Medulla oblongata (tissue), 1 donor: Measurements from ENCODE around the gene PKP3.
"Not testable (repeated sequence)": the region's sequence is repeated elsewhere in the genome, so short reads cannot be mapped to it uniquely, and the experiment has no call there.

Source experiments
- DNase-seq: peaks from one replicate; pipeline ENCODE4 v3.0.0-alpha.2; 2015; ENCODE audit errors: extremely low spot score

The PKP3 gene

DNA sequence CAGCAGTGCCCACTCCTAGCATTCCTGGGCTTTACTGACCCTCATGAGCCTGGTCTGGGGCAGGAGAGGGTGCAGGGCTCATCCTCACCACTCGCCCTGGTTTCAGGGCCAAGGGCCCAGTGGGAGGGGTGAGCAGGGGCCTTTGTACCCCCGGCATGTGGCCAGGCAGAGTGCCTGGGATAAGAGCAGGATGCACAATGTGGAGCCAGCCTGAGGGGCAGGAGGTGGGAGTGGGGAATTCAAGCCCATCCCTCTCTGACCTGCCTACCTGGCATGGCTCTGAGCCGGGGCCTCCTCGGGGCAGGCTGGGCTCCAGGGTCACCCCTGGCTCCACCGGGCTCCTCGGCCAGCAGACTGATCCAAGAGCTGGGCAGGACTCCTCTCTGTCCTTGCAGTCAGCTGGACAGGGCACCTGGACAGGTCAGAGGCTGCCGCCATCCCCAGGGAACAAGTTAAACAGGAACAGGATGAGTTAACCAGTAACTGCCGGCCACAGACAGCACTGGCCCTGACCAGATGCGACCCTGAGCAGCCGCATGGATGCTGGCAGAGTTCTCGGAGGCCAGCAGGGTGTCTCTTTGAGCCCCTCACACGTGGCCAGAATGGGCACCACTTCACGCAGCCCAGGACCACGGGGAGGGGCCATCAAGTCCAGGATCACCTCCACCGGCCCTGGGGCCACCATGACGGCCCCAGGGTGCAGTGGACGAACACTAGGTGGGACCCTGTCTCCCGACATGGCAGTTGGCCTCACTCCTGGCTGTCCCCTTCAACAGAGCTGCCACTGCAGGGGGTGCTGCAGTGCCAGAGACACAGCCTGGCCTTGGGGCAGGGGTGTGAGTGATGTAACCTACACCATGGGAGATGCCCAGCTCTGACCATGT lies 15.8 kb downstream of the PKP3 start:
- no peak for DNase-seq

DNA sequence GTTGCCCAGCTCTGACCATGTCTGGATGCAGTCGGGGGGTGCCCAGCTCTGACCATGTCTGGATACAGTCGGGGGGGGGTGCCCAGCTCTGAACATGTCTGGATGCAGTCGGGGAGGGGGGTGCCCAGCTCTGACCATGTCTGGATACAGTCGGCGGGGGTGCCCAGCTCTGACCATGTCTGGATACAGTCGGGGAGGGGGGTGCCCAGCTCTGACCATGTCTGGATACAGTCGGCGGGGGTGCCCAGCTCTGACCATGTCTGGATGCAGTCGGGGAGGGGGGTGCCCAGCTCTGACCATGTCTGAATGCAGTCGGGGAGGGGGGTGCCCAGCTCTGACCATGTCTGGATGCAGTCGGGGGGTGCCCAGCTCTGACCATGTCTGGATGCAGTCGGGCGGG lies 16.7 kb downstream of the PKP3 start:
- not testable (repeated sequence) for DNase-seq

- DNase-seq, result not testable (repeated sequence)
Observed at GRCh38 chr11:411520-411919, 17.5 kb downstream of the PKP3 start.

- no peak for DNase-seq
Observed at GRCh38 chr11:412641-413119, 18.7 kb downstream of the PKP3 start.

- no peak for DNase-seq
Observed at GRCh38 chr11:413120-414081, 19.4 kb downstream of the PKP3 start.

DNA sequence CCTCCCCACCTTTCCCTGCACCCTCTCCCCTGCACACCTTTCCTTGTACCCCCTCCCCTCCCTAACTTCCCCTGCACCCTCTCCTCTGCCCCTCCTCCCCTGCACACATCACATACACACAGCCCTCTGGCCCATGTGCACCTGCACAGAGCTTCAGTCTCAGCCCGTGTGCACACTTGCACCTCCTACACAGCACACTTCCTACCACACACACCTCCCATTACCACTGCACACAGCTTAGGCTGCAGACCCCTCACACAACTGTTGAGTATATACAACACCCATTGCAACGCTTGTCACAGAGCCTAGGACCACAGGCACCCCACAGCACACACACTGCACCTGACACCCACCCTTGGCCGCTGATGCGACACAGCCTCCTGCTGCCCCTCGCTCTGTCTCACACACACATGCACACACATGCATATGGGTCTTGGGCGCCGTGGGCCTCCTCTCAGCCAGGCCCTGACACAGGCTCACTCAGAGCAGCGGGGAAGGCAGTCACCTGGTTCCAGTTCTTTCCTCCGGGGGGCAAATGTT lies 20.4 kb downstream of the PKP3 start:
- no peak for DNase-seq

DNA sequence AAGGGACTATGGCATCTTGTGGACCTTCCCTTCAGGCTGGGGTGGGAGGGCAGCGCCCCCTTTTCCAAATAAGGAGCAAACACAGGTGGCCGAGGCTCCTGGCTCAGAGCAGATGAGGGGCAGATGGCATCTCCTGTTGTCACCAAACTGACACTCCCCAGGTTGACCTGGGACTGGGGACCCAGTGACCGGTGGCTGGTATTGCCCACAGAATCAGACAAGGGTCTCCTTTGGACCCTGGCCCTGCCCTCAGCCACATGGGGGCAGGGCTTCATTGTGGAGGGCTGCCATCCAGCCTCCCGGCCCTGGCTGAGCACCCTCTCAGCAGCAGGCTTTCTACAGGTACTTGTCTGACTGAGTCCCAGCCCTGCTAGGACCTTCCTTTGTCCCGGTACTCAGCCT lies 21.6 kb downstream of the PKP3 start:
- DNase-seq, result no peak

DNA sequence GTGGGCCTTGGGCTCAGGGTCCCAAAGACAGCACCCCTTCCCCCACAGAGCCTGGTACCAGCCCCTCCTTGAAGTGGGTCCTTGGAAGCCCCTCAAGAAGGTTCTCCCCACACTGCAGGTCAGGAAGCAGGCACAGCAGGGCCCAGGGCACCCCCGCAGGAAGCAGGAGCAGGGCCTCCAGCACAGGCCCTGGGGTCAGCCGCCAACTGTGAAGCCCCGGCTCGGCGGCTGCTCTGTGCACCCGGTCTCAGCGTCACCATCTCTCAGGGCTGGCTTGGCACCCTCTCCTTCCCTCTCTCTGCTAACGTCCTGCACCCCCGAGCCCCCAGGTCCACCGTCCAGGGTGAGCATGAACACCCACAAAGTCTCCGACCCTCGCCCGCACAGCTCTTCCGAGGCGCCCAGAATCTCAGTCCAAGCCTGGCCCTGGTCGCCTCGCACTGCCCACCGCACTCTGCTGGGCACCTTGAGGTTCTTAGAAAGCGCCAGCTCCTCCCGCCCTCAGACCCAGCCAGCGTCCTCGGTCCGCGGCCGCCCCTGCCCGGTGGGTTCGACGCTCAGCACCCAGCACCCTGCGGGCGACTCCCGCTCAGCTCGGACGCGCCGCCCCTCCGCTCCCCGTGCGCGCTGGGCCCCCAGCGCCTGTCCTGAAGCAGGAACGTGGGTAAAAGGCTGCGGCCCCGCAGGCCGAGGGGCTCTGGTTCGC lies 22.2 kb downstream of the PKP3 start:
- no peak for DNase-seq

GRCh38 chr11:416757-417621 lies 23.0 kb downstream of the PKP3 start:
- no peak for DNase-seq

- DNase-seq, result no peak
Observed at GRCh38 chr11:417652-418342, 23.8 kb downstream of the PKP3 start.

GRCh38 chr11:418343-419247 lies 24.6 kb downstream of the PKP3 start:
- no peak for DNase-seq

GRCh38 chr11:419248-420005 lies 25.4 kb downstream of the PKP3 start:
- no peak for DNase-seq

DNA sequence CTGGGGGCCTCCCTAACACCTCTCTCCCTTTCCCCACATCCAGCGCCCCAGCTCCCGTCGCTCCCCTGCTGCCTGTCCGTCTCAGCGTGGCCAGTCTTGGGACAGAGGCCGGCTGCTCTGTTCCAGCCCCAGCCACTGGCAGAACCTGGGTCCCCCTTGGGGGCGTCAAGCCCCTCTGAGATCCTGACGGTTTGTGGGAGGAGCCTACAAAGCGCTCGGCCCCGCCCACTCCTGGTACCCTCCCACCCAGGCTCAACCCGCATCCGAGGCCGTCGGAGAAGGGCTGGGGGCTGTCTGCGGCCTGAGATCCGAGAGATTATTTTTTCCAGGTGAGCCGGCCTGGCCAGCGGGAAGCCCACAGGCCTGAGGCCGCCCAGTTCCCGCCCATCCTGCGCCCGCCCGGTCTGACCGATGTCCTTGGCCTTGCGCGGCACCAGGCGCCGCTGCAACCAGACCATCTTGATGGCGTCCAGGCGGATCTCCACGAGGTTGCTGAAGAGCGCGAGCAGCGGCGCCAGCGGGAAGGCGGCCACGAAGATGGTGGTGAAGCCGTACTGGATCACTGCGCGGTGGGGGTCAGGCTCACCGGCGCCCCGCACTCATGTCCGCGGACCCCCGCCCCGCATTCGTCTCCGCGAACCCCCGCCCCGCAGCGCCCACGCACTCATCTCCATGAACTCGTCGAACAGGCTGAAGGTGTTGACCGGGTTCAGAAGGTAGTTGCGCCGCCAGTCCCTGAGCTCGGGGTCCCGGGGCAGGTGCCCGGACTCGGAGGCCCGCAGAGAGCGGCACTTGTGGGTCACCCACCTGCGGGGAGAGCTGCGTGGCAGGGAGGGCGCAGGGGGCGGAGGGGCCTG lies 26.3 kb downstream of the PKP3 start:
- DNase-seq, result no peak

DNA sequence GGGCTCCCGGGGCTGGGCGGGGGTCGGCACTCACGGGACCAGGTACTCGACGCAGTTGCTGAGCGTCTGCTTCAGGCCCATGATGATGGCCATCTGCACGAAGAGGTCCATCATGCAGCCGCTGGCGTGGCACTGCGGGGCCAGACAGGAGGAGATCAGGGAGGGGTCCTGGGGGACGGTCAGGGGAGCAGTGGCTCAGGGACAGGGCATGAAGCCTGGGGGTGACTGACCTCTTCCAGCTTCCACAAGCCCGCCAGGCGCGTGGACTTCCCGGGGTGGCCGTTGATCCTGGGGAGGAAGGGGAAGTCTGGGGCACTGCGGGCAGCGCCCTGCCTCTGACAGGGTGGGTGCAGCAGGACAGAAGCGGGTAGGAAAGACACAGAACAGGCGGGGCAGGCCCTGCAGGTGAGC lies 26.9 kb downstream of the PKP3 start:
- no peak for DNase-seq

- DNase-seq, result no peak
Observed at GRCh38 chr11:422249-422656, 28.2 kb downstream of the PKP3 start.

GRCh38 chr11:424232-424631 lies 30.2 kb downstream of the PKP3 start:
- no peak for DNase-seq

- DNase-seq, result not testable (repeated sequence)
Observed at GRCh38 chr11:424766-425165, 30.8 kb downstream of the PKP3 start.
